IPS-15b (cell line): ENCODE data around the gene MYOZ3.

Source experiments
- H3K27me3 ChIP-seq: one replicate; pipeline ENCODE4 v1.6.1; 2013; ENCODE audit warnings: low read length; ENCODE audit not compliant: control insufficient read depth, insufficient read depth
- H3K36me3 ChIP-seq: one replicate; pipeline ENCODE4 v1.6.1; 2013; ENCODE audit warnings: low read length; ENCODE audit not compliant: control insufficient read depth, insufficient read depth
- H3K4me1 ChIP-seq: one replicate; pipeline ENCODE4 v1.6.1; 2013; ENCODE audit warnings: mild to moderate bottlenecking, low read length; ENCODE audit not compliant: control insufficient read depth, insufficient read depth
- H3K4me3 ChIP-seq: one replicate; pipeline ENCODE4 v1.5.1; 2013; ENCODE audit warnings: low read depth, low read length
- H3K9ac ChIP-seq: one replicate; pipeline ENCODE4 v1.6.1; 2013; ENCODE audit warnings: low read depth, mild to moderate bottlenecking, low read length
- H3K9me3 ChIP-seq: one replicate; pipeline ENCODE4 v1.6.1; 2013; ENCODE audit warnings: mild to moderate bottlenecking, low read length; ENCODE audit not compliant: control insufficient read depth, insufficient read depth

MYOZ3 gene

DNA sequence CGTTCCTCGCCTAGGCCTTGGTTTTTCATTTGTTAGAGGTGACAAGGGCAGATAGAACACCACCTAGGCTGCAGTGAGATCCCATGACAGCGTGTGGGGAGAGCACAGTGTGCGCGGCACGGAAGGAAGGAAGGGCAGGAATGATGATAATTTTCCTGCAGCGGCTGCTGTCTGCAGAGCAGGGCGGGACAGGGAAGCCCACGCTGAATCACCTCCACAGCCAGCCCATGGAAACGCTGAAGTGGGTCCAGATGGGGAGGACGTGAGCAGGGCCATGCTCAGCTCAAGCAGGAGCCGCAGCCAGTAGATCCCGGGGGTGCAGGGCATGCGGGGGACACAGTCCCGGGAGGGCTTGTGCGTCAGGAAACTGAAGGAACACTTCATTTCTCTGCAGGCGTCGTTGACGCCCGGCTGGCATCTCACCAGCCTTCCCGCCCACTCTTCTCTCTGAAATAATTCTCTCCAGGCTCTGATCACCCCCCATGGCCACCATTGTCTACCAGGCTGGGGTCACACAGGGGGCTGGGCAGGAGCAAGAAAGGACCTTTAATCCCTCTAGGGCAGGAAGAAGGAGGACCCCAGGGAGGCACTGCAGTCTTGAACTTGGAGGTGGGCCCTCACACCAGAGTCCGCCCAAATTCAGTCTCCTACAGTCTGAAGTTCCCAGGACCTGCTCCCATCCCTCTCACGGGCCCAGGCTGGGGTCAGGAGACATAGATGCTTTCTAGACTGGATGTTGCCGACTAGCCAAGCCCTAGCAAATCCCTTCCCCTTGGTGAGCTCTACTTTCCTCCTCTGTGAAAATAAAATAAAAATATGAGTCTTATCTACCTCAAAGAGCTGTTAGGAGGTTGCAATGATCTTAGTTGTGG, 41.5 kb upstream of the MYOZ3 start:
- H3K9ac ChIP-seq = no peak overlapping the region
- peaks cover 17% of the 10 kb centered on the region for H3K4me1 ChIP-seq
- H3K27me3 ChIP-seq = peaks cover 18% of the 10 kb centered on the region
- H3K36me3 ChIP-seq = no peaks in the 10 kb centered on the region
- H3K9me3 ChIP-seq = no peaks in the 10 kb centered on the region
- H3K4me3 ChIP-seq = no peak overlapping the region

DNA sequence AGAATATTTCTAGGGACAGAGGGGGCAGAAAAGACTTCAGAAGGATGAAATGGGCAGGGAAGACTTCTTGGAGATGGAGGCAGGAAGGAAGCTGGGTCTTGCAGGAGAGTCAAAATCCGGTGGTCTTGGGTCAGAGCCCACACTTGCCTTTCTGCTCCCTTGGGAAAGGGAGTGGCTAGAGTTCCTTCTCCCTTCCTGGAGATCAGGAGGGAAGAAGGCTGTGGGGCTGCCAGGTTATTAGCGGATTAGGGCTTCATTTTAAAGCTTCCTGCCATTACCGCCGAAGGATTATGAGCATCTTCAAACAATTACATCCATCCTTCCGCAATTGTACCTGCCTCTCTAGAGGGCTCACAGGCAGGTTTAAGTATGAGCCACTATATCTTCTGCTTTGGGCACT, 39.8 kb upstream of the MYOZ3 start:
- peaks cover 26% of the 10 kb centered on the region for H3K27me3 ChIP-seq
- H3K4me3 ChIP-seq = no peak overlapping the region
- H3K36me3 ChIP-seq = no peaks in the 10 kb centered on the region
- H3K9ac ChIP-seq = no peak overlapping the region
- peaks cover 15% of the 10 kb centered on the region for H3K4me1 ChIP-seq
- no peaks in the 10 kb centered on the region for H3K9me3 ChIP-seq

DNA sequence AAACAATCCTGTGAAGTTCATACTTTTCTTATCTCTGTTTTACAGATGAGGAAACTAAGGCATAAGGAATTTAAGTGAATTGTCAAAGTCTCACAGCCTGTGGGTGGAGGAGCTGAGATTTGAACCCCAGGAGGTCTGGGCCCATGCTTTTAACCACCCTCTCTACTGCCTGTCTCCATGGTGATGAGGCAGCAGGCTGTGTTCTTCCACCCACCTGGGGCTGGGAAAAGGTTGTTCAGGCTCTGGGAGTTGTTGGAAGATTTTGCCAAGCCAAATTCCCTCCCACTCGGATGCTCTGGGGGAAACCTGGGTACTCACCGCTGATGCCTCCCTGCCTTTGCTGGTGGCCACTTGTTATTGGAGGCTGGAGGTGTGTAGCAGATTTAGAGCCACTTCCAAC, 38.9 kb upstream of the MYOZ3 start:
- Histone ChIP-seq H3K4me3 (no peak overlapping the region), H3K4me1 (peaks cover 15% of the 10 kb centered on the region), H3K27me3 (peaks cover 26% of the 10 kb centered on the region), H3K9me3 (no peaks in the 10 kb centered on the region), H3K36me3 (no peaks in the 10 kb centered on the region), H3K9ac (no peak overlapping the region)

DNA sequence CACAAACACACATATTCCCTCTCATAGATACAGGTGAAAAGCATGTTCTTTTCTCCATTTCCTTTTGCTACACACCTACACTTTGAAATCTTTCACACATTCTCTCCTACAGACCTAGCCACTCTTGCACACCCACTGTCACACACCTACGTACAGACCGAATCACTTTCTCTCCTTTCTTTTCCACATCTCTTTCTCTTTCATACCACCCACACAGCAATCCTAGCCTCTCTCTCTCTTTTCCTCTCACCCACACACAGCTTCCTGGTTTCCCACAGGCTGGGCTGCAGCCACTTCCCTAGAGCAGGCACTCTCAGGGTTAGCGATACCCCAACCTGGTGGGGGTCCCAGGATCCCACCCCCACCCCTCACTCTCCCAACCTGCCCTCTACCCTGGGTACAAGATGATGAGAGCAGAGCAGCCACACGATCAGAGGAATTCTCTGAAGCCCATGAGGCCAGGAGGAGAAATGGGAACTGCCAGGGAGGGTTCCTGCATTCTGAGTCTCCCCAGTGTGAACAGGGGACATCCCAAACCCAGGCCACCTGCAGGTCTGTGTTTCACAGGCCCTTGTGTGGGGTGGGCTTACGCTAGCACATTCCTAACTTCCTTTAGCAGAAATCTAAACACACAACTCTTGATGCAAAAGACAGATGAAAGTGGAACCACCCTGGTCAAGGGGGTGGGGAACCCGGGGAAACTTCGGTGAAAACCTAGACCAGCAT, 37.7 kb upstream of the MYOZ3 start:
- no peaks in the 10 kb centered on the region for H3K36me3 ChIP-seq
- no peaks in the 10 kb centered on the region for H3K9me3 ChIP-seq
- no peak overlapping the region for H3K4me3 ChIP-seq
- peaks cover 15% of the 10 kb centered on the region for H3K4me1 ChIP-seq
- H3K9ac ChIP-seq = no peak overlapping the region
- peaks cover 26% of the 10 kb centered on the region for H3K27me3 ChIP-seq

DNA sequence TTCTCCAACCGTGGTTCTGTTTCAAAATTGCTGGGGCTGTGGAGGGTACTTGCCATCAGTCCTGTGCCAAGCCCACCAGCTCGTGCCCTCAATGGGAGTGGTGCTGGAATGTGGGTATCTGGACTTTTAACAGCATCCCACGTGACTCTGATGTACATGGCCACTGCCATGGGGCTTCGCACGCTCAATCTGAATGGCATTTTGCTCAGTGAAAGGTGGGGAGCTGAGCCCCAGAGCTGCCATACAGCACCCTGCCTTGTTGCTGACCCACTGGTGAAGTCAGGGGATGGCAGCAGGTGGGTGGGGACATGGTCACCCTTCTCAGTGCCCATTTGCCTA, 37.2 kb upstream of the MYOZ3 start:
- Histone ChIP-seq H3K9ac (no peak overlapping the region), H3K4me3 (peak overlapping the region; percentile 59)

DNA sequence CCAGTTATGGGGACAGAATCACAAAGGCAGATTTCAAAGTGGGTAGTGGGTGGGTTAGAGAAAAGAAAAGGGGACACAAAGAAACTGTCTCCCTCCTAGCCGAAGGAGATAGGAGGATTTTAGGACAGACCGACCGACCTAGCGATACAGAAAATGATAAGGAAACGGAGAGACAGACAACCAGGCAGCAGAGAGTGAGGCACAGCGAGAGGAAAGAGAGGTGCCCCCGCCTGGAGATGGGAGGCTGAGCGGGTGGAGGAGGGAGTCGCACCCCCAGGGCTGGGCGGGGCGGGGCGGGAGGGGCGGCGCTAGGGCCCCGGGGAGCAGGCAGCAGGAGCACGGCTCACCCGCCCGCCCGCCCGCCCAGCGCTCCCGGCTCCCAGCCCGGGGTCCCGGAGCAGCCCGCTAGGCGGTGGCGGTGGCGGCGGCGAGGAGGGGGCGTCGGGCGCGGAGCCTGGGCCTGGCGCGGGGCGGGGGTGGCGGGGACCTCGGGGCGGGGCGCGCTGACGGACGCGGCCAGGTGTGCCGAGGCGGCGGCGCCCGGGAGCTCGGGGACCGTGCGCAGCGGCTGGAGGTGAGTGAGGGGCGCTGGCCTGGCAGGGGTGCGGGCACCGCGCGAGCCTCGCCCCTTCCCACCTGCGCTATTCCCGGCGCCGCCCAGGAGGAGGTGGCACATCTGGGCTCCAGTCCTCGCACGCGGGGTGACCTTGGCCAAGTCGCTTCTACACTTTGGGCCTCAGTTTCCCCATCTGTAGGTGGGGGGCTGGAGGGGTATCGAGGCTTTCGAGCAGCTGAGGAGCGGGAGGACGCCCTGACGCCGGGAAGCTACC, 36.5 kb upstream of the MYOZ3 start:
- H3K36me3 ChIP-seq = no peaks in the 10 kb centered on the region
- H3K4me3 ChIP-seq = peak overlapping the region; percentile 65
- peak overlapping the region; percentile 54 for H3K9ac ChIP-seq
- peaks cover 13% of the 10 kb centered on the region for H3K4me1 ChIP-seq
- no peaks in the 10 kb centered on the region for H3K9me3 ChIP-seq
- peaks cover 26% of the 10 kb centered on the region for H3K27me3 ChIP-seq

More for the DNA sequence above, 37.2 kb upstream of the MYOZ3 start:
- Histone ChIP-seq H3K27me3 (peaks cover 26% of the 10 kb centered on the region), H3K36me3 (no peaks in the 10 kb centered on the region), H3K4me1 (peaks cover 15% of the 10 kb centered on the region), H3K9me3 (no peaks in the 10 kb centered on the region)

DNA sequence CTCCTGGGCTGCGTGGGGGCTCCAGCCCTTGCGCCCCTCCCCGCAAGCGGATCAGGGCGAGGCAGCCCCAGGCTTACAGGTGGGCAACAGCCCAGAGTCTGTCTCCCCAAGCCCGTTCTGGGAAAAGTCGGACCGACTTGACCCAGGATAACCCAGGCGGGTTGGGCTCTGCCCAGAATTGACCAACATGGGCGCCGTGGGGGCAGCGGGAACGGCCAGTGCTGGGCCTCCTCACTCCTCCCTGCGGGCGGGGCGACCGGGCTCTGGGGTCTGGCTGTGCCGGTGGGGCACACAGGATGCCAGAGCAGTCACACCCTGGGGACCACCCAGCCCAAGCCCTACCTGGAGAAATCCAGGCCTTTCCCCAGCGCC, 35.9 kb upstream of the MYOZ3 start:
- H3K9ac ChIP-seq = peak overlapping the region; percentile 54
- H3K4me3 ChIP-seq = peak overlapping the region; percentile 65
- peaks cover 26% of the 10 kb centered on the region for H3K27me3 ChIP-seq
- H3K9me3 ChIP-seq = no peaks in the 10 kb centered on the region
- H3K4me1 ChIP-seq = peaks cover 13% of the 10 kb centered on the region
- no peaks in the 10 kb centered on the region for H3K36me3 ChIP-seq

DNA sequence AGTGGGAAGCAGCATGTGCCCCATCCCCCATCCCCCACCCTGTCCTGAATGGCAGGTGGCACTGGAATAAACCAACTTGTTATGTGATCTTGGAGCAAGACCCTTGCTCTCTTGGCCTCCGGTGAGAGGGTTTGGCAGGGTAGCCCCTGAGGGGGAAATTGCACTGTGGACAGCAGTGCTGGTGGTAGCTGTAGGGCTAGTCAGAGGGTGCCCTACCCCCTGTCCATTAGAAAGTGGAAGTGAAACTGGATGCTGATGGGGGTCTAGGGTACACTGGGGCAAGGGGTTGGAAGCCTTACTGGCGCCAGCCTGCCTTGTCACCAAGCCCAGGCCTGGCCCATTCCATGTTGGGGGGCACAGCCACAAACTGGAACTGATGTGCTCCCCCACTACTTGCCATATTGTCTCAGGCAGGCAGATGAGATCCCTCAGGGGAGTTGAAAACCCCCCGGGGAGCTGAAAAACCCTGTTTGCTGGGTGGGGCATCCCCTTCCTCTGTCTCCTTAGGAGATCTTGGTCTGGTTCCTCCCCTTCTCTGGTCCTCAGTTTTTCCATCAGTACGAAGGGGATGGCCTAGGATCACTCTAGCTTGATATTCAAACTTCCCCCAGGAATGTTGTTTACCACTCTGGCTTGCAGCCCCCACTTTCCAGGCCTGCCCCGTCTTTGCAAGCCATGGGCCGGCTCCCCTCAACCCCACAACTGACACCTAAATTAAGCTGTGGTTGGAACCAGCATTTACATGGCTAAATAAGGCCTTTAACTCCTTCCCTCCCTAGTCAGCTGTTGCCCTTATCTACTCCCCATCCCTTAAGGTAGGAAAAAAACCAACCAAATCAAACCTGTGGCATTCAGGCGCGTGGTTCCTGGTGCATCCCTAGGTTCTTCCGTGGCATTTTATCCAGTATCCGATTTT, 35.0 kb upstream of the MYOZ3 start:
- Histone ChIP-seq H3K4me3 (no peak overlapping the region), H3K9me3 (no peaks in the 10 kb centered on the region), H3K4me1 (peaks cover 13% of the 10 kb centered on the region), H3K36me3 (no peaks in the 10 kb centered on the region), H3K27me3 (peaks cover 26% of the 10 kb centered on the region), H3K9ac (no peak overlapping the region)

DNA sequence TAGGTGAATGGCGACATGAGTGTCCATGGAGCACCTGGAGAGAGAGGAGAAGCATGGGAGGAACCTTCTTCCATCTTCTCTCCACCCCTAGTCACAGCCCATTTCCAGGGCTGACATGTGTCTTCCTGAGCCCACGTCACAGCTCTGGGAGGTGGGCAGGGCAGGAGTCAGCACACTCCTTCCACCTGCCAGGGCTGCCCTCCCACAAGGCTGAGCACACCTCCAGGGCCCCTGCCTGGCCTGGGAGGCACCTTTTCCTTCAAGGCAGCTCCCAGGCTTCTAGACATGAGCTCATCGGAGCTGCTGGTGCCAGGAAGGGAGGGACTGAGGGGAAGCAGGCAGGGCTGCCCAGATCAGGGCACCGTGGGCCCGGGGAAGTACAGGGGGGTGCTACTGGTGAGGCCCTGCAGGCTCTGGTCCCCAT, 34.2 kb upstream of the MYOZ3 start:
- Histone ChIP-seq H3K9ac (no peak overlapping the region), H3K4me1 (peaks cover 13% of the 10 kb centered on the region), H3K36me3 (no peaks in the 10 kb centered on the region), H3K9me3 (no peaks in the 10 kb centered on the region), H3K4me3 (no peak overlapping the region), H3K27me3 (peaks cover 26% of the 10 kb centered on the region)

DNA sequence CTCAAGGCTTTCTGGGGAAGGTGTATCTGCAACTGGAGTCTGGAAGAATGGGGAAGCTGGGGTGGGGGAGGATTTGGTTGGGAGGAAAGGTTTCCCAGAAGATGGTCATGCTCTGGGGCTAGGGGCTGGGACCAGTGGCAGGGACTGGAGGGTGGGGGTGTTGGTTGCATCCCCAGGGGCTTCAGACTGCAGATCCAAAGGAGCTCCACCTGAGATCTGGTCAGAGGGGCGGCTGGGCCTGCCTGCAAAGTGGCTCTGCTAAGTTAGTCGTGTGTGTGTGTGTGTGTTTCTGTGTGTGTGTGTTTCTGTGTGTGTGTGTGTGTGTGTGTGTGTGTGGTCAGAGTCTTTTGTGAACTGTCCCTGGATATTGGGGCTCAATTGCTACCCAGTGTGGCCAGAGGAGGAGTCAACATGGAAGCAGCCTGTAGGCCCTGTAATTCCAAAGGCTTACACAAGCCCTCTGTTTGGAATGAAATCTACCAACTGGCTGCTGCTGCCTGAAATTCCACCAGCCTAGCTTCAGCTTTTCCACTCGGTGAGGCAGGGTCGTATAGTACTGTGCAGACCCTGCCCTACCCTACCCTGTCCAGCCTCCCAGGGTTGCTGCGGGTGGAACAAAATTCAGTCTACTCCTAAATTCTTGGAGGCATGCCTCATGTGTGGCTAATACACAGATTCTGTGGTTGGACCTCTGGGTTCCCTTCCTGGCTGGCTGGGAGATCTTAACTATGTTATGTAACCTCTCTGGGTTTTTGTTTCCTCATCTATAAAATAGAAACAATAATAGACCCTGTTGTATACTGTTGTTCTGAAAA, 33.1 kb upstream of the MYOZ3 start:
- no peak overlapping the region for H3K9ac ChIP-seq
- H3K27me3 ChIP-seq = peaks cover 22% of the 10 kb centered on the region
- no peaks in the 10 kb centered on the region for H3K9me3 ChIP-seq
- H3K36me3 ChIP-seq = no peaks in the 10 kb centered on the region
- H3K4me3 ChIP-seq = no peak overlapping the region
- peaks cover 13% of the 10 kb centered on the region for H3K4me1 ChIP-seq
